SH-SY5Y (cell line): Measurements from ENCODE around the gene TAAR9.

ENCODE experiments used
- GATA2 ChIP-seq: IDR thresholded peaks from 2 replicates; pipeline ENCODE4 v1.6.1; 2011; ENCODE audit warnings: mild to moderate bottlenecking, low read depth, low read length
- GATA3 ChIP-seq: IDR thresholded peaks from 2 replicates; pipeline ENCODE4 v1.6.1; 2011; ENCODE audit warnings: low read depth, mild to moderate bottlenecking, low read length, moderate library complexity

DNA sequence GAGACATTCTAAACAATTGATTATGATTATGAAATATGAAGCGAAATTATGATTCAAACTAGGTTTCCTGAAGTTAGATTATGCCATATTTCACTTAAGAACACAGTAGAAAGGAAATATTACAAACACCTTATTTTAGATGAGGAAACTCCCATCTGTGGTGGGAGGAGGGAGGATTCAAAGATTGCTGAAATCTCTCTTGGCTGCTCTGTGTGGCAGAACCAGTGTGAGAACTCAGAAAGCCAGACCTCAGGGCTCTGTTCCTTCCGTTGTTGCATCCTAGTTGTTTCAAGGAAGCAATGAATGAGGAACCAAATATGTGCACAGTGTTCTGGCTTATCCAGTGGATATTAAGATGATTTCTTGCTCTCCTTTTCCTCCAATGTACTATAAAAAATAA lies 49.3 kb downstream of the TAAR9 start:
- TF ChIP-seq GATA3 = no peak
- no peak for TF ChIP-seq GATA2
